ENCODE measurements around the gene CNIH1.

GRCh38 chr14:54423991-54424390 is 17.2 kb downstream of the CNIH1 start:
- no peak for TF ChIP-seq POLR2AphosphoS5 (IDR thresholded peaks at IDR 0.05)
- TF ChIP-seq CTCF (IDR thresholded peaks at IDR 0.05): no peak
- no peak for TF ChIP-seq POLR2A (IDR thresholded peaks at IDR 0.05)
